ENCODE measurements around the gene DGUOK. TPM values are rescaled to one million over a fixed set of nuclear protein-coding genes. Genes with fewer than 3 reads are reported as not detected.
A peak's percentile ranks its signal among the peaks of the same experiment; 100 is the strongest.

The DGUOK gene
- total RNA-seq, 4 donors from 2014 or later = 24.2 to 44.5 (median 39.7) TPM

DNA sequence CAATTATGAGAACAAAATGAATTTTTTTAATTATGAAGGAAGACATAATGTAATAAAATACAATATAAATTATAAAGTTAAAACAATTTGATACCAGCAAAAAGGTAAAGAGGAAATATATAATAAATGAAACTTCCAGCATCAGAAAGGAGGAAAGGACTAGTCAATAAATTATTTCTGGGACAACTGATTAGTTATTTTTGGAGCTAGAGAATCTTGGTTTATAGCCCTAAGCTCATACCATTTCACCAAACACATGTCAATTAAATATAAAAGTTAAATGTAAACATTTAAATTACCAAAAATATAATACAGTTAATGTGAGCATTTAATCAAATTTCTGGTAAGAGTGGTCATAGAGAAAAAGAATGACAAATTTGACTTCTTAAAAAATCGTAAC, 21.7 kb upstream of the DGUOK start:
- Histone ChIP-seq H3K27me3 (no peaks in the 10 kb centered on the region), H3K4me3 (no peak overlapping the region), H3K4me1 (no peaks in the 10 kb centered on the region), H3K36me3 (no peaks in the 10 kb centered on the region), H3K9me3 (no peaks in the 10 kb centered on the region), H3K27ac (no peak overlapping the region)
- no peak for TF ChIP-seq POLR2A (IDR thresholded peaks at IDR 0.05)
- TF ChIP-seq, protein P1, sequence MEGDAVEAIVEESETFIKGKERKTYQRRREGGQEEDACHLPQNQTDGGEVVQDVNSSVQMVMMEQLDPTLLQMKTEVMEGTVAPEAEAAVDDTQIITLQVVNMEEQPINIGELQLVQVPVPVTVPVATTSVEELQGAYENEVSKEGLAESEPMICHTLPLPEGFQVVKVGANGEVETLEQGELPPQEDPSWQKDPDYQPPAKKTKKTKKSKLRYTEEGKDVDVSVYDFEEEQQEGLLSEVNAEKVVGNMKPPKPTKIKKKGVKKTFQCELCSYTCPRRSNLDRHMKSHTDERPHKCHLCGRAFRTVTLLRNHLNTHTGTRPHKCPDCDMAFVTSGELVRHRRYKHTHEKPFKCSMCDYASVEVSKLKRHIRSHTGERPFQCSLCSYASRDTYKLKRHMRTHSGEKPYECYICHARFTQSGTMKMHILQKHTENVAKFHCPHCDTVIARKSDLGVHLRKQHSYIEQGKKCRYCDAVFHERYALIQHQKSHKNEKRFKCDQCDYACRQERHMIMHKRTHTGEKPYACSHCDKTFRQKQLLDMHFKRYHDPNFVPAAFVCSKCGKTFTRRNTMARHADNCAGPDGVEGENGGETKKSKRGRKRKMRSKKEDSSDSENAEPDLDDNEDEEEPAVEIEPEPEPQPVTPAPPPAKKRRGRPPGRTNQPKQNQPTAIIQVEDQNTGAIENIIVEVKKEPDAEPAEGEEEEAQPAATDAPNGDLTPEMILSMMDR (IDR thresholded peaks at IDR 0.05) = no peak
- DNase-seq = no peak

DNA sequence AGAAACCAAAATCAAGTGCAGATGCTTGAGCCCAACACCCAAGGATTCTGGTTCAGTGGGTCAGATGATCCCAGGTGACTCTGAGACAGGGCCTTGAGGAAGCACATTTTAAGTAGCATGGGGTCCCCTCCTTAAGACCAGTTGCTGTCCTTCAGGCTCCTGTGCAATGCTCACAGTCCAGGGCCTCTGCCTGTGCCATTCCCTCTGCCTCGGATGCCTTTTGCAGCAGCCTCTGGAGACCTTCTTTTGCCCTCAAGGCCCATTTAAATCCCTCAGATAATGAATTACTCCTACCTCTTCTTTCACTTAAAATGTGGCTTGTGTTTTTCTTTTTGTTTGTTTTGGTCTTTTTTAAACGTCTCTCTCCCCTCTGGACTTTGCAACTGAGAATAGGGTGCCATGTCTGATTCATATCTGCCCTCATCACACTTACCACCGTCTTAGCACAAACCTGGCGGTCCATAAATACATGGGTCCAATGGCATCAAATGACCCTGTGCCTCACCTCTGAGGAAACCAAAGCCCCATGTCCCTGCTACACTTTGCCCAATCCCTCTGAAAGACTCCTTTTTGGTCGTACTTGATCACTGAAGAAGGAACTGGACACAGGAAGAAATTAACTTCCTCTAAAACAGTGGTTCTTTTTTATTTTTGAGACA, 19.7 kb upstream of the DGUOK start:
- Histone ChIP-seq H3K36me3 (no peaks in the 10 kb centered on the region), H3K27me3 (no peaks in the 10 kb centered on the region), H3K4me1 (no peaks in the 10 kb centered on the region), H3K4me3 (no peak overlapping the region), H3K9me3 (no peaks in the 10 kb centered on the region), H3K27ac (peak overlapping the region in 1 of 4 donors; percentile 40)
- DNase-seq = no peak
- TF ChIP-seq, protein P1 (IDR thresholded peaks at IDR 0.05) = no peak

DNA sequence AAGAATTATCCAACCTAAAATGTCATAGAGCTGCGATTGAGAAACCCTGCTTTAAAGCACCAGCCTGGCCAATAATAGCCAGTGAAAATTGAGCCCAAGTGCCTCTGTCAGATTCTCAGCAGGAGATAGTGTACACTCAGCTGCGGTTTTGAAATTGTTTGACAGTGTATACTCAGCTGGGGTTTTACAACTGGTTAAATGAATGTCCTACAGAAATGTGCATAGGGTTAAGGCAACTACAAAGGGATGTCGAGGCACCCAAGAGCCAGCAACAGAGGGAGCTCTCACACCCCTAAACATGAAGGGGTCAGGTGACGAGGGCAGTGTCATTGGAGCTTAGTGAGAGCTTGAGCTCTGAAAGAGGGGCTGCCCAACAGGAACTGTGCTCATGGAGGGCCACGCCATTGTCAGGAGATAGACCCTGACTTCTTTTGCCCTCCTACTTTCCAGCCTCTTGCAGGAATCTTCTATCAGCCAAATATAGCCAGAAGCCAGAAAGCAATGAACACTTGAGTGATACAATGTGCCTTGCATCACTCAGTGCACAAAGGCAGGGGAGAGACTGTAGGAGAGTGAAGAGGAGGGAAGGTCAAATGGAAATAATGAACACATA, 18.7 kb upstream of the DGUOK start:
- DNase-seq = peak in 2 of 3 donors; percentile 51 to 66
- Histone ChIP-seq H3K4me3 (no peak overlapping the region), H3K36me3 (no peaks in the 10 kb centered on the region), H3K27ac (peak overlapping the region in 1 of 4 donors; percentile 40), H3K9me3 (no peaks in the 10 kb centered on the region), H3K27me3 (no peaks in the 10 kb centered on the region), H3K4me1 (no peaks in the 10 kb centered on the region)
- TF ChIP-seq POLR2A (IDR thresholded peaks at IDR 0.05) = no peak
- TF ChIP-seq, protein P1 (IDR thresholded peaks at IDR 0.05) = peak in 4 of 6 experiments; percentile 13 to 45 (median 35)

DNA sequence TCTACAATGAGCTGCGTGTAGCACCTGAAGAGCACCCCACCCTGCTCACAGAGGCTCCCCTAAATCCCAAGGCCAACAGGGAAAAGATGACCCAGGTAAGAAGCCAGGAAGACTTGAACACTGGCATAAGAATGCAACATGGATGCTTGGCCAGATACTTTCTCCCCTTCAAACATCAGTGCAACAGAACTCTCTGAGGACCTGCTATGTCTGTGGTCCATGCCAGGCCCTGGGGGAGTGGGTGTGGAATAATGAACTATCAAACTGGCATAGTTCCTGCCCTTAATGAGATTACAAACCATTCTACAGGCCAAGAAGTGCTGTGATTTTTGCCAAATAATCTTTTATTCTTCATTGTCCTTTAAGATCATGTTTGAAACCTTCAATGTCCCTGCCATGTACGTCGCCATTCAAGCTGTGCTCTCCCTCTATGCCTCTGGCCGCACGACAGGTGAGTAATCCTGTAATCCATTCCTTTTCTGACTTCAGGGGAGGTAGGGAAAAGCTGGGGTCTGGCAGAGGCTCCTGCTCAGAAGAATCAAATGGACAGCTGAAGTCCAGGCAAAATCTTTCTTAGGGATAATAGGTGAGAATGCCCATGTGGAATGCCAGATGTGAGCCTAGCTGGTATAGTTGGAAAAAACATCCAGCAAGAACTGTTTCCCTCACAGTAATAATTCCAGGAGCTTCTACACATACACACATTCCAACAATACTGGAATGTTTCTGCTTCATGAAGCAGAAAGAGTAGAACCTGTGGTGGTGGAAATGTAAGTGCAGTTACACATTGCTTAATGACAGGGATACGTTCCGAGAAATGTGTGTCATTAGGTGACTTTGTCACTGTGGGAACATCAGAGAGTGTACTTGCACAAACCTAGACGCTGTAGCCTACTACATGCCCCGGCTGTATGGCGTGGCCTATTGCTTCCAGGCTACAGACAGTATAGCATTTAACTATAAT, 17.7 kb upstream of the DGUOK start:
- Histone ChIP-seq H3K4me3 (no peak overlapping the region), H3K27me3 (no peaks in the 10 kb centered on the region), H3K27ac (peak overlapping the region in 1 of 4 donors; percentile 5), H3K9me3 (no peaks in the 10 kb centered on the region), H3K36me3 (no peaks in the 10 kb centered on the region), H3K4me1 (no peaks in the 10 kb centered on the region)
- DNase-seq = no peak
- TF ChIP-seq, protein P1 (IDR thresholded peaks at IDR 0.05) = no peak
- no peak for TF ChIP-seq POLR2A (IDR thresholded peaks at IDR 0.05)

DNA sequence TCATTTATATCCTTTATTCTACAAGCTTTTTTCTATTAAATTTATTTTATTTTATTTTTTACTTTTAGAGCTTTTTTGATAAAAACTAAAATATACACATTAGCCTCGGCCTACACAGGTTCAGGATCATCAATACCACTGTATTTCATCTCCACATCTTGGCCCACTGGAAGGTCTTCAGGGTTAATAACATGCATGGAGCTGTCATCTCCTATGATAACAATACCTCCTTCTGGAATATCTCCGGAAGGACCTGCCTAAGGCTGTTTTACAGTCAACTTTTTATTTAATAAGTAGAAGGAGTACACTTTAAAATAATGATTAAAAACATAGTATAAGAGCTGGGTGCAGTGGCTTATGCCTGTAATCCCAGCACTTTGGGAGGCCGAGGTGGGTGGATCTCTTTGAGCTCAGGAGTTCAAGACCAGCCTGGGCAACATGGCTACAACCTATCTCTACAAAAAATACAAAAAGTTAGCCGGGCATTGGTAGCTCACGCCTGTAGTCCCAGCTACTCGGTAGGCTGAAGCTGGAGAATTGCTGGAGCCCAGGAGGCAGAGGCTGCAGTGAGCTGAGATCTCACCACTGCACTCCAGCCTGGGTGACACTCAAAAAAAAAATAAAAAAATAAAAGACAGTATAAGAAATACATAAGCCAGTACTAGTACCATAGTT, 15.7 kb upstream of the DGUOK start:
- no peak overlapping the region for H3K4me3 ChIP-seq
- no peaks in the 10 kb centered on the region for H3K4me1 ChIP-seq
- TF ChIP-seq, protein P1 (IDR thresholded peaks at IDR 0.05) = no peak
- H3K27me3 ChIP-seq = no peaks in the 10 kb centered on the region
- no peak overlapping the region for H3K27ac ChIP-seq
- no peaks in the 10 kb centered on the region for H3K9me3 ChIP-seq
- no peaks in the 10 kb centered on the region for H3K36me3 ChIP-seq
- no peak for DNase-seq
